Body of pancreas (tissue), 4 donors: ENCODE results near the gene LHFPL6.

Source experiments
- CTCF ChIP-seq, 7 experiments: fragments of 450-650 bp in 4 of 7; fragments of 200-600 bp in 3 of 7; sonication (generic) in 3 of 7; IDR thresholded peaks; one replicate each; pipeline ENCODE4 v1.5.1; 2016 to 2019; ENCODE audit warnings: antibody characterized with exemption in 7 of 7
- POLR2A ChIP-seq, 3 donors: fragments of 450-650 bp; IDR thresholded peaks; one replicate each; pipeline ENCODE4 v1.6.1; 2016; ENCODE audit warnings: antibody characterized with exemption in 3 of 3, mild to moderate bottlenecking in 2 of 3

DNA sequence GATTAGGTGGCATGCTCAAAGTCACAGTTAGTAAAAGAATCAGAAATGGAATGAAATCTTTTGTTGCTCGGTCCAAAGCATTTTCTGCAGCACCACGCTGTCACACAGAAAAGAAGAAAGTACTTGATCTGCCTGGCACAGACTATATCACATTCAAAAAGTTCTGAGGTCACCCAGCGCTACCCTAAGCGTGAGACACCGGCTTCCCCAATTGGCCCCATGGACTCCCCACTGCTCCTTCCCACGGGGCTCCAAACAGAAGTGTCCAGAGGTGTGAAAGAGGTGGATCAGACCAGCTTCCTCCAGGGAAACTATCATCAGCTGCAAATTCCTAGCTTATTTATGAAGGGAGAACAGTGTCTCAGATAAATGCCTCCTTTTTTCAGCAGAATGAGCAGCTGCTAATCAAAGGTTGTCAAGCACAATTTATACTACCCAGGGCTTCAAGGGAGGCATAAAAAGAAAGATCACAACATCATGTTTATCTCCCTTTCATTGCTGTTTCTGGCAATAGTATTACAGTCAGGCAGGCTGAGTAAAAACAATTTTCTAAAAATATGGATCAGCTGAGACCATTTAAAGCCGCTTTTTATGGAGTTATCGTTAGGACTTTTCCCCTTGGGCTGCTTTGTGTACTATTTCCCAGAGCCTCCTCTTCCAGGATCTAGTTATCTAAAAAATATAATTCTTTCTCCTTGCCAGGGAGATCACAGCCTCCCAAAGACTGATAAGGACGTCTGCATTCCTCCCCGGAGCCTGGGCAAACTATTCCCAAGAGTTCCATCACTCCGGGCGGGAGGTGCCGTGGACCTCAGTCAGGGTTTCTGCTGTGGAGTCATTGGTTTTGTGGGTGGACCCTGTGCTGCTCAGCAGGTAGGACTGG, 208.0 kb downstream of the LHFPL6 start:
- TF ChIP-seq CTCF (IDR thresholded peaks at IDR 0.05) (no peak), POLR2A (IDR thresholded peaks at IDR 0.05) (no peak)
